Measurements from ENCODE around the gene HIVEP1.

Gene HIVEP1

DNA sequence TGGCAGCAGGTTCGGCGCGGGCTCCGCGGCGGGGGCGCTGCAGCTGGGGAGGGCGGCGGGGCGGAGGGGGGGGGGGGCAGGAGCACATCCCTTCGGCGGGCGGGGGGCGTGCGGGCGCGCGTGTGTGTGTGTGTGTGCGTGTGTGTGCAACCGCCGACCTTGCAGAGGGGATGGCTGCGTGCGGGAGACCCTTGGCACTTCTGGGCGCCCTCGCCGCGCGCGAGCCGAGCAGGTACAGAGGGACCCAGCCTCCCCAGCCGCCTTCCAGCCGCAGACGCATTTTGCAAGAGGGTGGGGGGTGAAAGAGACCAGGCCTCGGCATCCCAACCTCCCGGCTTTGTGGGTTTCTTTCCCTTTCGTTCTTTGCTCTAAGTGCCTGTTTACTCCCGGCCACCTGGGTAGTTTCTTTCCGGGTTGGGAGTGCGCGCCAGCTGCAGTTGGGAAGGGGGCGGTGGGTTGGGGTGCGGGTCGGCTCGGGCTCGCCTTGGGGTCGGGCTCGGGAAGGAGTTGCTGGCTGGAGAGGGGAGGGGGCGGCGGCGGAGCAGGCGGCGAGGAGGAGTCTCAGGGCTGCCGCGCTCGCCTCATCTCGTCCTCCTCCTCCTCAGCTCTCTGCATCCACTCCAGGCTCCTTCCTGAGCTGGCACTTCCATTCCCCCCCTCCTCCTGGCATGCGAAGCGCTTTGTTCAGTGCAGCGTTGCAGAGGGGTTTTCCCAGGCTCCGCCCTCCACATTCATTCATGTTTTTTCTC is 620 bp downstream of the HIVEP1 start:
- H3K4me3 ChIP-seq (ENCODE audit: low read depth, low read length), result peak overlapping the region; percentile 91
- ChIA-PET CTCF (interaction anchor here (0.9 to 3.6 kb wide), 10 partner anchors 12 to 359 kb away, joined by 3 to 18 read pairs (median 4); no protein-coding TSS in a partner anchor), POLR2A (interaction anchor here (0.7 to 2.4 kb wide), 4 partner anchors 12 to 273 kb away, joined by 3 to 7 read pairs (median 6); no protein-coding TSS in a partner anchor)
- TF ChIP-seq, protein P1, sequence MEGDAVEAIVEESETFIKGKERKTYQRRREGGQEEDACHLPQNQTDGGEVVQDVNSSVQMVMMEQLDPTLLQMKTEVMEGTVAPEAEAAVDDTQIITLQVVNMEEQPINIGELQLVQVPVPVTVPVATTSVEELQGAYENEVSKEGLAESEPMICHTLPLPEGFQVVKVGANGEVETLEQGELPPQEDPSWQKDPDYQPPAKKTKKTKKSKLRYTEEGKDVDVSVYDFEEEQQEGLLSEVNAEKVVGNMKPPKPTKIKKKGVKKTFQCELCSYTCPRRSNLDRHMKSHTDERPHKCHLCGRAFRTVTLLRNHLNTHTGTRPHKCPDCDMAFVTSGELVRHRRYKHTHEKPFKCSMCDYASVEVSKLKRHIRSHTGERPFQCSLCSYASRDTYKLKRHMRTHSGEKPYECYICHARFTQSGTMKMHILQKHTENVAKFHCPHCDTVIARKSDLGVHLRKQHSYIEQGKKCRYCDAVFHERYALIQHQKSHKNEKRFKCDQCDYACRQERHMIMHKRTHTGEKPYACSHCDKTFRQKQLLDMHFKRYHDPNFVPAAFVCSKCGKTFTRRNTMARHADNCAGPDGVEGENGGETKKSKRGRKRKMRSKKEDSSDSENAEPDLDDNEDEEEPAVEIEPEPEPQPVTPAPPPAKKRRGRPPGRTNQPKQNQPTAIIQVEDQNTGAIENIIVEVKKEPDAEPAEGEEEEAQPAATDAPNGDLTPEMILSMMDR (IDR thresholded peaks at IDR 0.05; ENCODE audit: insufficient read depth, low read length, missing control alignments), result no peak
- DNase-seq (ENCODE audit: low read depth, low spot score), result no peak

DNA sequence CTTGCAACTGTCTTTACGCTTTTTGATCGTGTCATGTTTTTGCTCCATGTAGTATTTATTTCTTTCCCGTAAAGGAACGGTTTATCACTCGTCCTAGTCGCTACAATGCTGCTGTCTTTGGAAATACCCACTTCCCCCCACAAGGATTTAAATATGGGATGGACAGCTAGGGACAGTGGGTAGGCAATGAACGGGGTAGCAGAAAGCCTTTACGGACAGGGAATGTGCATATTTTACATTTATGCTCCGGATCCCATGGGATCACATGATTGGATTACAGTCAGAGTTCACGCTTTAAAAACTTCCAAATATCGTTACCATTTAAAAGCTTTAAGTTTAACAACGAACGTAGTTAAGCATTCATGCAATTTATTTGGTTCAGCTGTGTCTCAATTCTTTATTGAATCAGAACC is 1.2 kb downstream of the HIVEP1 start:
- CTCF ChIA-PET, result interaction anchor here (0.9 to 3.6 kb wide), 11 partner anchors 11 to 359 kb away, joined by 3 to 18 read pairs (median 5); partner anchors contain the start of gene EDN1
- TF ChIP-seq, protein P1 (IDR thresholded peaks at IDR 0.05; ENCODE audit: insufficient read depth, low read length, missing control alignments), result no peak
- POLR2A ChIA-PET, result interaction anchor here (0.7 to 2.4 kb wide), 5 partner anchors 12 to 273 kb away, joined by 3 to 7 read pairs (median 5); no protein-coding TSS in a partner anchor
- H3K4me3 ChIP-seq (ENCODE audit: low read depth, low read length), result peak overlapping the region; percentile 91
- DNase-seq (ENCODE audit: low read depth, low spot score), result no peak

DNA sequence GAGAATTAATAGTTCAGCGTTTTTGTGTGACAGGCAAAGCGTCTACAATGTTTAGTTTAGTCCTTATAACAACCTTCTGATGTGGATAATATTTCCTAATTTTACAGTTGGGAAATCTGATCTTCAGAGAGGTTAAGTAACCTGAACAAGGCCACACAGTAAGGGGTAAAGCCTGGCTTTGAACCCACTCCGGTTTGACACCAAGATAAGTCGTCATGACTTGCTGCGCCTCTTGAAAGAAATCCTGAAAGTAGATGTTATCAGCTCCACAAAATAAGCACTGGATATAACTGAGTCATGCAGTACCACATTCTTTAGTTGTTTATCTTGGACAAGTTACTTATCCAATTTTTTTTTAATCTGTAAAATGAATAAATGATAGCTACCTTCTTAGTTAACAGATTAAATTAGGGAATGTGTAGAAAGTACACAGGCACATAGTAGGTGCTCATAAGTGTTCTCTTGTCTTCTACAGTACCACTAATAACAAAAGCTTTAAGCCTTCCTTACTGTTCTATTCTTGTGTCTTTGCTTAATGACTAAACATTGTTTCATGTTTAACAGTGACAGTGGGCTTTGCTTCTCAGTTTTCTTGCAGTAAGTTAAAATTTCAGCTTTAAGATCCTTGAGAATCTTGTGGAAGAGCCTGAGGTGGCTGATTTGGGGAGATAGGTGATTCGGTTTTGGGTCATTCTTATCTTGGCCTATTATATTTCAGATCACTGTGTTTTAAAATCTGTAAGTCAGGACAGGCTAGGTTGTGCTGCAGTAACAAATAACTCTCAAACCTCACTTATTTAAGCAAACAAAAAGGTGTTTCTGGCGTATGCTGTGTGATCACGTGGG is 2.1 kb downstream of the HIVEP1 start:
- ChIA-PET POLR2A (interaction anchor here (1.0 to 2.4 kb wide), 4 partner anchors 9 to 248 kb away, joined by 4 to 7 read pairs (median 5); no protein-coding TSS in a partner anchor), CTCF (interaction anchor here (1.0 to 3.6 kb wide), 9 partner anchors 10 to 358 kb away, joined by 3 to 18 read pairs (median 6); partner anchors contain the start of gene EDN1)

DNA sequence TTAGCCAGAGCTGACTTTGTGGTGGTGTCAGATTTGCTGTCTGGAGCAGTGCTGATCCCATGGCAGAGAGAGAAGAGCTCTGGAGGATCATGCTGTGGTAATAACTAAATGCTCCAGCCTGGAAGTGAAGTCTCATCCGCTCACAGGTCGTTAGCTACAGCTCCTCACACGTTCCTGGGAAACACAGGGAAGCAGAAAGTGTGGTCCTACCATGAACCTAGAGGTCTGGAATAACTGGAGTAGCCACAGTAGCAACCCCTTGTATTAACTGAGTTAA is 2.7 kb downstream of the HIVEP1 start:
- no peak for DNase-seq (ENCODE audit: low read depth, low spot score)
- TF ChIP-seq, protein P1 (IDR thresholded peaks at IDR 0.05; ENCODE audit: insufficient read depth, low read length, missing control alignments), result no peak
- ChIA-PET POLR2A (interaction anchor here (1.0 kb wide), 1 partner anchor 8 kb away, joined by 5 read pairs; no protein-coding TSS in a partner anchor), CTCF (interaction anchor here (1.0 to 3.6 kb wide), 6 partner anchors 10 to 359 kb away, joined by 3 to 18 read pairs (median 8); no protein-coding TSS in a partner anchor)
- H3K4me3 ChIP-seq (ENCODE audit: low read depth, low read length), result no peak overlapping the region

More for the DNA sequence above, 2.1 kb downstream of the HIVEP1 start:
- TF ChIP-seq, protein P1 (IDR thresholded peaks at IDR 0.05; ENCODE audit: insufficient read depth, low read length, missing control alignments), result no peak
- no peak for DNase-seq (ENCODE audit: low read depth, low spot score)
- H3K4me3 ChIP-seq (ENCODE audit: low read depth, low read length), result no peak overlapping the region; the same call in 1 of the 2 replicates

DNA sequence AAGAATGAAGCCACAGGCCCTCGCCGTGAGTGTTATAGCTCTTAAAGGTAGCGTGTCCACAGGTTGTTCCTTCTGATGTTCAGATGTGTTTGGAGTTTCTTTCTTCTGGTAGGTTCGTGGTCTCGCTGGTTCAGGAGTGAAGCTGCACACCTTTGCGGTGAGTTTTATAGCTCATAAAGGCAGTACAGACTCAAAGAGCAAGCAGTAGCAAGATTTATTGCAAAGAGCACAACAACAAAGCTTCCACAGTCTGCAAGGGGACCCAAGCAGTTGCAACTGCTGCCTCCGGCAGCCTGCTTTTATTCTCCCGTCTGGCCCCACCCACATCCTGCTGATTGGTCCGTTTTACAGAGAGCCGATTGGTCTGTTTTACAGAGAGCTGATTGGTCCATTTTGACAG is 5.2 kb downstream of the HIVEP1 start:
- no peak overlapping the region for H3K4me3 ChIP-seq (ENCODE audit: low read depth, low read length)
- CTCF ChIA-PET, result interaction anchor here (0.8 kb wide), 1 partner anchor 11 kb away, joined by 3 read pairs; no protein-coding TSS in a partner anchor
- DNase-seq (ENCODE audit: low read depth, low spot score), result no peak
- POLR2A ChIA-PET, result no interaction called here
- TF ChIP-seq, protein P1 (IDR thresholded peaks at IDR 0.05; ENCODE audit: insufficient read depth, low read length, missing control alignments), result no peak
